ENCODE data around the gene RASSF8. TPM values are rescaled to one million over a fixed set of nuclear protein-coding genes. Genes with fewer than 3 reads are reported as not detected.

RASSF8 gene
- total RNA-seq, 3 donors from 2014 or later (not counting 1 experiment from before 2014, with no cell fraction given): 0.35 to 1.3 (median 1.2) TPM

DNA sequence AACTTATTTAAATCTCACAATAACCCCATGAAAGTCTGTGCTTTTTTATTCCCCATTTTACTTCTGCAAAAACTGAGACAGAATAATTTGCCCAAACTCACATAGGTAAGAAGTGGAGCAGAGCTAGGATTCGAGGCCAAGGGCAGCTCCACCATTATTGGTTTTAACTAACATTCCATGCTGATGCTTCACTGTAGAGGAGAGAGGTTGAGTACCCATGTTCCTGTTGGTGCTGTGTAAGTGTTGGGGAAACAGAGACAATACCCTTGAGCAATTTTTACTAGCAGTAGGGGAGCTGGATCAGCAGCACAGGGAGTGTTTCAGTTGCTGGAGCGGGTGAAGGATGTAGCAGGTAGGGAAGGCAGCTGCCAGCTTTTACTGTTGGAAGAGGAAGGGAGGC is 21.1 kb downstream of the RASSF8 start:
- Mint-ChIP-seq H3K4me3 (no peak overlapping the region), H3K4me1 (no peaks in the 10 kb centered on the region), H3K9me3 (no peaks in the 10 kb centered on the region), H3K36me3 (no peaks in the 10 kb centered on the region), H3K27ac (no peak overlapping the region), H3K27me3 (ENCODE audit: low read depth in 2 of 2) (peaks cover 14 to 18% of the 10 kb centered on the region in 2 donors)
- no peaks in the 10 kb centered on the region for H3K4me1 ChIP-seq (ENCODE audit: control insufficient read depth, insufficient read depth, low read length)
- no peaks in the 10 kb centered on the region for H3K27me3 ChIP-seq (ENCODE audit: control insufficient read depth, insufficient read depth, low read length)
- H3K4me3 ChIP-seq (ENCODE audit: low read length): no peak overlapping the region
- no peak overlapping the region for H3K27ac ChIP-seq (ENCODE audit: low read length)
- TF ChIP-seq, protein P1, sequence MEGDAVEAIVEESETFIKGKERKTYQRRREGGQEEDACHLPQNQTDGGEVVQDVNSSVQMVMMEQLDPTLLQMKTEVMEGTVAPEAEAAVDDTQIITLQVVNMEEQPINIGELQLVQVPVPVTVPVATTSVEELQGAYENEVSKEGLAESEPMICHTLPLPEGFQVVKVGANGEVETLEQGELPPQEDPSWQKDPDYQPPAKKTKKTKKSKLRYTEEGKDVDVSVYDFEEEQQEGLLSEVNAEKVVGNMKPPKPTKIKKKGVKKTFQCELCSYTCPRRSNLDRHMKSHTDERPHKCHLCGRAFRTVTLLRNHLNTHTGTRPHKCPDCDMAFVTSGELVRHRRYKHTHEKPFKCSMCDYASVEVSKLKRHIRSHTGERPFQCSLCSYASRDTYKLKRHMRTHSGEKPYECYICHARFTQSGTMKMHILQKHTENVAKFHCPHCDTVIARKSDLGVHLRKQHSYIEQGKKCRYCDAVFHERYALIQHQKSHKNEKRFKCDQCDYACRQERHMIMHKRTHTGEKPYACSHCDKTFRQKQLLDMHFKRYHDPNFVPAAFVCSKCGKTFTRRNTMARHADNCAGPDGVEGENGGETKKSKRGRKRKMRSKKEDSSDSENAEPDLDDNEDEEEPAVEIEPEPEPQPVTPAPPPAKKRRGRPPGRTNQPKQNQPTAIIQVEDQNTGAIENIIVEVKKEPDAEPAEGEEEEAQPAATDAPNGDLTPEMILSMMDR (IDR thresholded peaks at IDR 0.05): no peak
- intact Hi-C loops (cut with micrococcal nuclease): no loop called here
- H3K9me3 ChIP-seq (ENCODE audit: control insufficient read depth, insufficient read depth, low read length): no peaks in the 10 kb centered on the region
- DNase-seq: no peak
- ATAC-seq: no peak
- 98% methylated on average over 2 of the region's 2 CpGs for WGBS (ENCODE audit: insufficient coverage)
- no peaks in the 10 kb centered on the region for H3K36me3 ChIP-seq (ENCODE audit: control insufficient read depth, insufficient read depth, low read length)

DNA sequence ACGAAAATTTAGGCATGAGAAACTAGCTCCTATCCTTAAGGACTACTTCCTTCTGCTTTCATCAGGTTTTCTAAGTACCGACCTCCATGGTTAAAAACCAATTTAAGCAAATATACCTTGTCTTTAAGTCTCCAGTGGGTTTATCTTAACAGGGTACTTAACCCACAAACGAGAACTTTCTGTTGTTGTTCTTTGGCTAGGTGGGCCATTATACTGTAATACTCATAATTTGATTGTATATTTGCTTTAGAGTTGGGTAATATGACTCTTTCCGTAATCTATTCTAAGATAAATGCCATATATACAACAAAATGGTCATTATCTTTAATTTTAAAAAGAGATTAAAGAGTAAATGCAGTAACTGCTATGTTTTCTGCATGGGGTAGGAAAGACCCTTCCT is 21.6 kb downstream of the RASSF8 start:
- Mint-ChIP-seq H3K27me3 (ENCODE audit: low read depth in 2 of 2) (peaks cover 10 to 13% of the 10 kb centered on the region in 2 donors), H3K9me3 (no peaks in the 10 kb centered on the region), H3K27ac (no peak overlapping the region), H3K36me3 (no peaks in the 10 kb centered on the region), H3K4me3 (no peak overlapping the region), H3K4me1 (no peaks in the 10 kb centered on the region)
- Histone ChIP-seq H3K27me3 (ENCODE audit: control insufficient read depth, insufficient read depth, low read length) (no peaks in the 10 kb centered on the region), H3K4me3 (ENCODE audit: low read length) (no peak overlapping the region), H3K4me1 (ENCODE audit: control insufficient read depth, insufficient read depth, low read length) (no peaks in the 10 kb centered on the region), H3K36me3 (ENCODE audit: control insufficient read depth, insufficient read depth, low read length) (no peaks in the 10 kb centered on the region), H3K9me3 (ENCODE audit: control insufficient read depth, insufficient read depth, low read length) (no peaks in the 10 kb centered on the region), H3K27ac (ENCODE audit: low read length) (no peak overlapping the region)
- DNase-seq (no peak), ATAC-seq (no peak)
- WGBS (ENCODE audit: insufficient coverage): 88% methylated on average over 2 of the region's 4 CpGs
- intact Hi-C loops (cut with micrococcal nuclease): no loop called here
- TF ChIP-seq, protein P1 (IDR thresholded peaks at IDR 0.05): no peak

DNA sequence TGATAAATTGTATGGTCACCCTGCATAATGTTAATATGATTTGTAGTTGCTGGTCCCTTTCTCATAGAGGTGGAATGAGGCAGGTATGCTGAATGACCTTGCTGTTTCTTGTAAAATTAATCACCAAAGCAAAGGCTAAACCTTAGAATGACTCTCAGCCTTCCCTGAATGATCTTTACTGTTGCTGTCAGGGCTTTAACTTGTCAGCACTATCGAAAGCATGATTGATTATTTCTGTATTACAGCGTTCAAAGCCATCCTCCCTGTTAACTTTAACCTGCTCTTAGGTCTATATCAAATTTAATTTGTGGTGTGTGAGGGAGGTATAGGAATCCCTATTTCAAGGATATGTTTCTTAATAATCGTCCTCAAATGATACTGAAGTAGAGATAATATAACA is 23.1 kb downstream of the RASSF8 start:
- no peaks in the 10 kb centered on the region for H3K4me1 ChIP-seq (ENCODE audit: control insufficient read depth, insufficient read depth, low read length)
- TF ChIP-seq, protein P1 (IDR thresholded peaks at IDR 0.05): no peak
- no peak overlapping the region for H3K27ac ChIP-seq (ENCODE audit: low read length)
- DNase-seq (no peak), ATAC-seq (no peak)
- Mint-ChIP-seq H3K27me3 (ENCODE audit: low read depth in 2 of 2) (peaks cover 7 to 8% of the 10 kb centered on the region in 2 donors), H3K36me3 (no peaks in the 10 kb centered on the region), H3K4me3 (no peak overlapping the region), H3K9me3 (no peaks in the 10 kb centered on the region), H3K4me1 (no peaks in the 10 kb centered on the region), H3K27ac (no peak overlapping the region)
- no peaks in the 10 kb centered on the region for H3K36me3 ChIP-seq (ENCODE audit: control insufficient read depth, insufficient read depth, low read length)
- intact Hi-C loops (cut with micrococcal nuclease): no loop called here
- no peaks in the 10 kb centered on the region for H3K9me3 ChIP-seq (ENCODE audit: control insufficient read depth, insufficient read depth, low read length)
- no peaks in the 10 kb centered on the region for H3K27me3 ChIP-seq (ENCODE audit: control insufficient read depth, insufficient read depth, low read length)
- WGBS (ENCODE audit: insufficient coverage): 85% methylated on average over 2 of the region's 3 CpGs
- H3K4me3 ChIP-seq (ENCODE audit: low read length): no peak overlapping the region

DNA sequence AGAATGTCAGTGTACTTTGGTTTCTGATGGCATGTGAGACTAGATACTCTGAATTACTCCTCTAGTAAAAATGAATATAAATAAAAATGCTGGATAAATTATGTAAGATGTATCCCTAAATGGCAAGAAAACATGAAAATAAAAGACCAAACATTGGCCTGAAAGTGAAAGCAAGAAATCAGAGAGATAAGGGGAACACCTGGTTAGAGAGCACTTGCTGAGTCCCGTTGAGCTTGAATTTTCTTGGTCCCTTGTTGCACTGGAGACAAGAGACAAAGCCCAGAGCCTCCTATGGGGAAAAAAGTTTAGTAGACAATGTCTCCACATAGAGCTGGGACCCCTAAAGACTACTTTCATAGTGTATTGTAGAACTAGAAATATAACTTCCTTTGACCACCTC is 23.9 kb downstream of the RASSF8 start:
- Mint-ChIP-seq H3K4me3 (no peak overlapping the region), H3K4me1 (no peaks in the 10 kb centered on the region), H3K27me3 (ENCODE audit: low read depth in 2 of 2) (peaks cover 6 to 7% of the 10 kb centered on the region in 2 donors), H3K36me3 (no peaks in the 10 kb centered on the region), H3K27ac (no peak overlapping the region), H3K9me3 (no peaks in the 10 kb centered on the region)
- Histone ChIP-seq H3K27ac (ENCODE audit: low read length) (no peak overlapping the region), H3K4me1 (ENCODE audit: control insufficient read depth, insufficient read depth, low read length) (no peaks in the 10 kb centered on the region), H3K36me3 (ENCODE audit: control insufficient read depth, insufficient read depth, low read length) (no peaks in the 10 kb centered on the region), H3K4me3 (ENCODE audit: low read length) (no peak overlapping the region), H3K27me3 (ENCODE audit: control insufficient read depth, insufficient read depth, low read length) (no peaks in the 10 kb centered on the region), H3K9me3 (ENCODE audit: control insufficient read depth, insufficient read depth, low read length) (no peaks in the 10 kb centered on the region)
- WGBS (ENCODE audit: insufficient coverage): no CpG with 5 or more reads among the region's 1 CpG
- intact Hi-C loops (cut with micrococcal nuclease): no loop called here
- TF ChIP-seq, protein P1 (IDR thresholded peaks at IDR 0.05): no peak
- DNase-seq (no peak), ATAC-seq (no peak)

All from natural killer cell (primary cell).